Stimulated activated CD4-positive, alpha-beta T cell treated with anti-CD3 and anti-CD28 coated beads, Interleukin-2, amount 100 ng/mL, for 24 hours (primary cell): Measurements from ENCODE around the gene PSMF1.

Experiments
- DNase-seq, 2 donors: peaks; one replicate each; pipeline ENCODE4 v3.0.0-alpha.2; 2020

Gene PSMF1

GRCh38 chr20:1165521-1165920 lies 47.1 kb downstream of the PSMF1 start:
- no peak for DNase-seq

DNA sequence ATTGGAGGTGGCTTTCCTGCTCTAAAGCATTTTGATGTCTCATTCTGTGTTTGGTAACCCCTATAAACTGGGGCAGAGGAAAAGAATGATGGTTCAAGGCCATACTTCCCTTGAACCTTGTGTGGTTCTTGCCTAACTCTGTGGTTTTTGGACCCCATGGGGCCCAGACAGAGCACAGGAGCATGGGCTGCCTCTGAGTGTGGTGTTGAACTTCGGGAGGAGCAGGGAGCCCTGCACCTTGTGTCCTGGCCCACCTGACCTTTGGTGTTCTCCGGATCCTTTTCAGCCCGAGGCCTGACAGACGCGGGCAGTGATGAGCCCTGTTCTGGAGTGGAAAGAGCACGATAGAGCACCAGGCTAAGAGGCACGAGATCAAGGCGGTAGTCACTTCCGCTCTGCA lies 47.5 kb downstream of the PSMF1 start:
- no peak for DNase-seq

- no peak for DNase-seq
Measured at GRCh38 chr20:1166948-1167720, 48.7 kb downstream of the PSMF1 start.

DNA sequence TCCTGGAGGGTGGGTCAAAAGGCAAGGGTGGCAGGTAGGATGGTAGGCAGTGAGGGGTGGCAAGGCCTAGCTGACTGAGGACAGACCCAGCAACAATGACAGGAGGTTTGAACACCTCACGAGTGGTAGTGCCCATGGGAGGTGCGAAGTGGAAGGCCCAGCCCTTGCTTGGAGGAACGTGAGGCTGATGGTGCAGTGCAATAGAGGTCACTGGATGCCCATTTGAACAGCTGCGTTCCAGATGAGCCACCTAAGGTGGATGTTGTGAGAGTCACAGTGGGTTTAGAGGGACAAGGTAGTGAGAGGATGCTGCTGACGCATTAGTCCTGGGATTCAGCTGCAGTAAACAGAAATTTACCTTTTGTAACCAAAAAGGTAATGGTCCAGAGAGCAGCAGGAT lies 50.8 kb downstream of the PSMF1 start:
- no peak for DNase-seq

DNA sequence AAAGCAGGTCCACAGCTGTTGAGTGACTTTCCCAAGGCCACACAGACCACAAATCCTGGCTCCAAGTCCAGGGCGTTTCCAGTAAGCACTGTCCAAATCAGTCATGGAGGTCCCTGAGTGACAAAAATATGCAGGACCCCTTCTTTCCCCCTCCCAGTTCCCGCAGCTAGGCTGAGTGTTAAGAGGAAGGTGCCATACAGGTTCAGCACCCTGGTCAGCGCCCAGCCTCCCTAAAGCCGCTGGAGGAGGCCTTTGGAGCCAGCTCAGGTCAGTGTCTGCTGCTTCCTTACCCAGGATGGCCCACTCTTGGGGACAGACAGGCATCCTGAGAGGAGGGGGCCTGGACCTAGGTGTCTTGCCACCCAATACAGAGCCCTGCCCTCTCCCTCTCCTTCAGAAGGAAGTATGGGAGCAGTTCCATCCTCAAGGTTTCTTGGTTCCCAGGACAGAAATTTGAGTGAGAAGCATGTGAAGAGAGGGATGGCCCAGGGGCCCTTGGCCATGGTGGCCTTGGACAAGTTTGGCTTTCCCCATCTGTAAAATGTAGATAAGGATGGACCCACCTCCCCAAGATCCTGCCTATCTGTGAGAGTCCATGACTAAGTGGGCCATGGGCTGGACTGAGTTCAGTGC lies 53.2 kb downstream of the PSMF1 start:
- peak in 1 of 2 donors; percentile 25 for DNase-seq

GRCh38 chr20:1173698-1174097 lies 55.3 kb downstream of the PSMF1 start:
- DNase-seq: no peak

- no peak for DNase-seq
Measured at GRCh38 chr20:1174787-1175186, 56.4 kb downstream of the PSMF1 start.

DNA sequence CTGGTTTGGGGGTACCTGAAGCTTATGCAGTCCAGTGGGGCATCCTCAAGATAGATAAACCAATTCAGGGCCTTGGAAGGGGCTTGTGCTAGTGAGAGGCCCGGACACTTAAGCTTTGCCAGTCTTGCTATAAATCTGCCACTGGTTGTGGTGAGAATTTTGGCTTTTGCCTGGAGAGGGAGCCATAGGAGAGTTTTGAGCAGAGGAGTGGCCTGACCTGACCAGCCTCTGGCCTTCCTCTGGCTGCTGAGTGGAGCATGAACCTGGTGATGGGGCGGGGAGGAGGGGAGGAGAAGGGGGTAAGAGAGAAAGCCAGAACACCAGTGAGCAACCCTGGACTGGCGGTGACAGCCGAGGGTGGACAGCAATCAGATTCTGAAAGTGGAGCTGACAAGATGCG lies 59.3 kb downstream of the PSMF1 start:
- no peak for DNase-seq

GRCh38 chr20:1178103-1178502 lies 59.7 kb downstream of the PSMF1 start:
- no peak for DNase-seq

DNA sequence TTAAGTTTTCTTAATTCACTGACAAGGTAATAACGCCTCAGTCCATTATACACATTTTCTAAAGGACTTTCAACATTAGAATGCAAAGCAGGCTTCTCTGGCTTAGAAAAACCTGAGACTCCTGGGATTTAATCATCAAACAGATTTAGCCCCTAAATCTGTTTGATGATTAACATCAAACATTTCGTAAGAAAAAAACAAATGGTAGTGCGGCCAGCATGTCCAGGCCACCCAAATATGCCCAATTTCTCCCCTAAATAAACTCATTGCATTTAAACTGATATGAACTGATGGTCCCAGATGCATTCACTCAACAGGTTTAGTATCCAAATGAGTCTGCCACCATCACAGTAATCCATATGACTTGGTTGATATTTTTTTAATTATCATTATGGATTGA lies 60.2 kb downstream of the PSMF1 start:
- no peak for DNase-seq

DNA sequence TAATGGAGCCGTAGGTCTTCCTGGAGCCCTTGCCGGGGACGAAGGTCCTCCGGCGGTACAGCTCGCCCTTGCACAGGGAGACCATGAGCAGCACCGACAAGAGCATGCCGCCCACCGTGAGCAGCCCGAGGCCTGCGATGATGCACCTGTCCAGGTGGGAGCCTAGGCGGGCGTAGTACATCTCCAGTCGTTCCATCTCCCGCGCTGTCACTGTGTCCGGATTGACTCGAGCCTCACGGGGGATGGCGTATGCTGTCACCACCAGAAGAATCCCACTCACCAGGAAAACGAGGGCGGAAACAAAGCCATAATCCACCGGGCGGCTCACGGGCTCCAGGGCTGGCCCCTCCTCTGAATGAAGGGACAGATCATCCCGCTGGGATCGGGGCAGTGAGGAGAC lies 62.5 kb downstream of the PSMF1 start:
- no peak for DNase-seq

DNA sequence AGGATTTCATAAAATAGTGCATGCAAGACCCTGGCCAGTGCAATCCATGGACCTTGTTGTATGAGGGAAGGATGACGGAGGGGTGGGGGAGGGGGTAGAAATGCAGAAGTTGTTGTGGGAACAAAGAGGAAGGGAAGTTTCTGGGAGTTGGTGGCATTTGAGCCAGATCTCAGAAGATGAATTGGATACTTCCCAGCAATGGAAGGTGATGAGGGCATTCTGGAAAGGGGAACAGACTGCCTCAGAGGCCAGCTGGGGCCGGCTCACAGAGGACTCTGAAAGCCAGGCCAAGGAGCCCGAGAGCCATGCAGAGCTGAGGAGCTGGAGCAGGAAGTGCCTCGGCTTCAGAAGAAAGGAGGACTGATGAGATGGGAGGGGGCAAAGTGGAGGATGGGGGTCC lies 63.7 kb downstream of the PSMF1 start:
- DNase-seq: no peak

GRCh38 chr20:1183153-1183552 lies 64.8 kb downstream of the PSMF1 start:
- DNase-seq: no peak

- no peak for DNase-seq
Measured at GRCh38 chr20:1184260-1184637, 65.8 kb downstream of the PSMF1 start.

DNA sequence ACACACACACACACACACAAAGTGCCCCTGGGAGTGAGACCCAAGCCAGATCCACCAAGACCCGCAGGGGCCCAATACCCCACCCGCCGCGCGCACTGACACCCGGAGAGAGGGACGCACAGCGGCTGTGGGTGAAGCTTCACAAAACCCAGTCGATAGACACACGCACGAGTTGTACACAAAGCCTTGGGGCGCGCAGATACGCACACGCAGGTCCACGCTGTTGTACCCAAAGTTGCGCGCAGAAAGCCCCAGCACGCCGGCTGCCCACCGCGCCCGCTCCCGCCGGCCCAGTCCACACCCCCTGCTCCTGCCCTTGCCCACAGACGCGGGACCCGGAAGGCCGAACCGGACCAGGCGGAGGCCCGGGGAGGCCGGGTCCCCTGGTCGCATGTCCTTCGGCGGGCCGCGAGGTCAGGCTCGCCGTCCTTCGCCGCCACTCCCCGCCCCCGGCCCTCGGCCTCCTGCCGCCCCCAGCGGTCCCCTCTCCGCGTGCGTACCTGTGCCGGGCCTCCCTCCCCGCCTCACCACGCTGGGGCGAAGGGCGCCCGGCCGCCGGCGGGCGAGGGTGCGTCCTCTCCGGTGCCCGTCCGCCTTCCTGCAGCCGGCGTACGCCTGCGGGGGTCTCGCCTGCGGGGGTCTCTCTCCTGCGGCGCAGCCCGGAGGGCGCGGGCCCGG lies 66.4 kb downstream of the PSMF1 start, which contains the start of gene TMEM74B:
TMEM74B (minus strand) TSS at position 344 of the 678 bp plus-strand sequence. CDS start 1,180 bp downstream, outside the sequence.
- DNase-seq: peak in 1 of 2 donors; percentile 10

- DNase-seq: peak in 1 of 2 donors; percentile 22
Measured at GRCh38 chr20:1185316-1185741, 66.9 kb downstream of the PSMF1 start.

DNA sequence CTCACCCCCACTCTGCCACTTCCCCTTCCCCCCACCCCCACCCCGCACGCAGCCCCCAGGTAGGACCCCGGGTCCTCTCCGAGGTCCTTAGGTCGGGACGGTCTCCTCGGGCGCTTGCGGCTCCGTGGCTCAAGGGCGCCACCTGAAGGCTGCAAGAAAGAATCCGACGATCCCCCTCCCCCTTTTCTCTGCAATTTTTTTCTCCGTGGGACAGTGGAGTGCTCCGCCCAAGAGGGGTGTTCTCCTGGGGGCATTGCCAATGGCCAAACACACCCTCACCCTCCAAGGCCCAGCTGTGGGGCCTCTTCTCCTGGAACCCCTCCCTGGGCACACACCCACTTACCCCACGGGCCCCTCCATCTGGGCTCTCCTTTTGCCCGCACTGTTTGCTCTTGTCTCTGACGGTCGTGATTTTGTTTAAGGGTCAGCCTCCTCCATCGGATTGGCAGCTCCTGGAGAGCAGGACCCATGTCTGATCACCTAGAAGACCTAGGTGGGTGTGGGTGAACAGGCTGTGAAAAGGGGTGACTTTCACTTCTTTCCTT lies 67.5 kb downstream of the PSMF1 start:
- peak; percentile 56 to 68 for DNase-seq

- no peak for DNase-seq
Measured at GRCh38 chr20:1186367-1186991, 68.1 kb downstream of the PSMF1 start.

GRCh38 chr20:1187605-1188171 lies 69.3 kb downstream of the PSMF1 start:
- DNase-seq: no peak

DNA sequence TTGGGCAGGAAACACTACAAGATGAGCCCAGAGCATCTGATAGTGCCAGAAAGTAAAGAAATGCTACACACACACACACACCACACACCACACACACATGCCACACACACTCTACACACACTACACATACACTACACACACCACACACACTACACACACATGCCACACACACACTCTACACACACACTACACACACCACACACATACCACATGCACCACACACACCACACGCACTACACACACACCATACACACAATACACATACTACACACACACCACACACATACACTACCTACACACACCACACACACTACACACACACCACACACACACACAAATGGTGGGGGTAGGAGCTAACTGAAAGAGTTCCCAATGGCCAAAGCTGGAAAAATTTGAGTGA lies 69.9 kb downstream of the PSMF1 start:
- no peak for DNase-seq

- no peak for DNase-seq
Measured at GRCh38 chr20:1189827-1190226, 71.4 kb downstream of the PSMF1 start.

DNA sequence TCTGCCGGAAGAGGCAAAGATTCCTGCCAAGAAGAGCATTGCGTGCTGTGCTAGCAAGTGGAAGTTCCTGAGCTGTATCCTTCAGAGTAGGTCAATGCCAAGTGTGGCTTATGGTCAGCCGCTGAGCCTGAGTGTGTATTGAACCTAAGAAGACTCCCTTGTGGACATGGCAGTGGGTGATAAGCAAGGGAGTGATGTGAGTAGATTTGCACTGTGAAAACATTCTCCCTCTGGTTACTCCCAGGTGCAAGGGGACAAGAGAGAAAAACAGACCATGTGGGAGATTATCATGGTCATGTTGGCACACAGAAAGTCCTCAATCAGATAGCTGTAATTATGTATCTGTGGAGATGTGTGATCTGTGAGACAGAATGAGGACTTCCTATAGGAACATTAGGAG lies 72.4 kb downstream of the PSMF1 start:
- no peak for DNase-seq

GRCh38 chr20:1191299-1191698 lies 72.9 kb downstream of the PSMF1 start:
- no peak for DNase-seq
